Raji (cell line): ENCODE data around the gene MUC5AC.

Experiments used
- POLR2A ChIP-seq: IDR thresholded peaks from 2 replicates; pipeline ENCODE4 v1.6.1; 2011; ENCODE audit warnings: low read depth, low read length, control low read depth; ENCODE audit not compliant: insufficient read depth

MUC5AC gene

DNA sequence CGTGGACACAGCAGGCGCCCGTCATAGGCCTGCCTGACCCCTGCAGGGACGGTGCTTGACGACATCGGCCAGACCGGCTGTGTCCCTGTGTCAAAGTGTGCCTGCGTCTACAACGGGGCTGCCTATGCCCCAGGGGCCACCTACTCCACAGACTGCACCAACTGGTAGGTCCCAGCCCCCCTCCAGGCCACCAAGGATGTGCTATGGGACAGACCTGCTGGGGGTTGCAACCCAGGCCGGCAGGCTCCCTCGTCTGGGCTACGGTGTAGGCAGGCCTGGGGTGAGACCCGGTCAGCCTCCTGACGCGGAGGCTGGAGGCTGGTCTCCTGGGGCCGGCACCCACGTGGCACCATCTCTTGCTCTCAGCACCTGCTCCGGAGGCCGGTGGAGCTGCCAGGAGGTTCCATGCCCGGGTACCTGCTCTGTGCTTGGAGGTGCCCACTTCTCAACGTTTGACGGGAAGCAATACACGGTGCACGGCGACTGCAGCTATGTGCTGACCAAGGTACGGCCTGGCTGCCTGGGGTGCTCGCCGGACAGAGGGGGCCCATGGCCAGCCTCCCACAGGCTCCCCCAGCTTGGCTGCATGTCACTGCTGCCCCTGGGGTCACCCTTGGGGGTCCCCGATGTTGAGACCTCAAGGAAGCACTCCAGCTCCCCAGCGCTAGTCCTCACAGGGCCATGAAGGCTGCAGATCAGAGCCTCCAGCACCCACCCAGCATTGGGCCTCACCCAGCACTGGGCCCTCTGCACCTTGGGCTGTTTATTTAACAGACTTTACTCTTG lies 7.7 kb downstream of the MUC5AC start:
- no peak for TF ChIP-seq POLR2A

- no peak for TF ChIP-seq POLR2A
Measured at GRCh38 chr11:1167256-1167655, 9.5 kb downstream of the MUC5AC start.

DNA sequence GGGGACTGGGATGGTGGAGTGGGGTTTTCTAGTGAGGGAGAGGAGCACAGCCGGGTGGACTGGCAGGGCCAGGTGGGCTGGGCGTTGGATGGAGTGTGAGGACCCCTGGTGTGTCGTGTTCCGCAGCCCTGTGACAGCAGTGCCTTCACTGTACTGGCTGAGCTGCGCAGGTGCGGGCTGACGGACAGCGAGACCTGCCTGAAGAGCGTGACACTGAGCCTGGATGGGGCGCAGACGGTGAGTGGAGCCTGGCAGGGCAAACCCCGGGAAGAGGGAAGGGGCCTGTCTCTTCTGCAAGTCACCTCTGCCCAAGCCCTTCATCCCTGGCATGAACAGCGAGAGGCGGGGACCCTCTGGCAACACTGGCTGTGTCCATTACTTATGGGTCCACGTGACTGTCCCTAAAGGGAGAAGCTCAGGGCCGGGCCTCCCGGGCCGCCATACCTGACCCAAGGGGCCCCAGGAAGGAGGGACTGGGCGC lies 10.0 kb downstream of the MUC5AC start:
- no peak for TF ChIP-seq POLR2A

DNA sequence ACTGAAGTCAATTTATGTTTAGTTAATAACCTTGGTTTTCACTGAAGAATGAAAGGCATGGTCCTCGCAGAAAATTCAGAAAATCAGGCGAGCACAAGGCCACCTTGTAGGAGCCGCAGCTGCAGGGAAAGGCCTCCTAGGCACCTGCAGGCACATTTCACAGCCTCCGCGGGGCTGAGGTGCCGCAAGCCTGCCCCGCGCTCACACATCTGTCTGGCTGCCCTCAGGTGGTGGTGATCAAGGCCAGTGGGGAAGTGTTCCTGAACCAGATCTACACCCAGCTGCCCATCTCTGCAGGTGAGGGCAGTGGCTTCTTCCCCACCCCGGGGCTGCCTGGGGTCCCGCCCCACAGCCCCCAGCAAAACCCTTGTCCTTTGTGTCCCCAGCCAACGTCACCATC lies 10.5 kb downstream of the MUC5AC start:
- no peak for TF ChIP-seq POLR2A

GRCh38 chr11:1168721-1169161 lies 11.0 kb downstream of the MUC5AC start:
- no peak for TF ChIP-seq POLR2A

DNA sequence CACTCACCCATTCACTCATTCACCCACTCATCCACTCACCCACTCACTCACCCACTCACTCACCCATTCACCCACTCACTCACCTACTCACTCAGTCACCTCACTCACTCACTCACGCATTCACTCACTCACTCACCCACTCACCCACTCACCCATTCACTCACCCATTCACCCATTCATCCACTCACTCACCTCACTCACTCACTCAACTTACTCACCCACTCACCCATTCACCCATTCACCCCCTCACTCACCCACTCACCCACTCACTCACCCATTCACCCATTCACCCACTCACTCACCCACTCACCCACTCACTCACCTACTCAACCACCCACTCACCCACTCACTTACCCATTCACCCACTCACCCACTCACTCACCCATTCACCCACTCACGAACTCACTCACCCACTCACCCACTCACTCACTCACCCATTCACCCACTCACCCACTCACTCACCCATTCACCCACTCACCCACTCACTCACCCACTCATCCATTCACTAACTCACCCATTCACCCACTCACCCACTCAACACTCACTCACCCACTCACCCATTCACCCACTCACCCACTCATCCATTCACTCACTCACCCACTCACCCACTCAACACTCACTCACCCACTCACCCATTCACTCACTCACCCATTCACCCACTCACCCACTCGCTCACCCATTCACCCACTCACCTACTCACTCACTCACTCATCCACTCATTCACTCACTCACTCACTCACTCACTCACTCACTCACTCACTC lies 13.7 kb downstream of the MUC5AC start:
- TF ChIP-seq POLR2A, result no peak

GRCh38 chr11:1171985-1172728 lies 14.4 kb downstream of the MUC5AC start:
- TF ChIP-seq POLR2A, result no peak

GRCh38 chr11:1172729-1173117 lies 15.0 kb downstream of the MUC5AC start:
- TF ChIP-seq POLR2A, result no peak

DNA sequence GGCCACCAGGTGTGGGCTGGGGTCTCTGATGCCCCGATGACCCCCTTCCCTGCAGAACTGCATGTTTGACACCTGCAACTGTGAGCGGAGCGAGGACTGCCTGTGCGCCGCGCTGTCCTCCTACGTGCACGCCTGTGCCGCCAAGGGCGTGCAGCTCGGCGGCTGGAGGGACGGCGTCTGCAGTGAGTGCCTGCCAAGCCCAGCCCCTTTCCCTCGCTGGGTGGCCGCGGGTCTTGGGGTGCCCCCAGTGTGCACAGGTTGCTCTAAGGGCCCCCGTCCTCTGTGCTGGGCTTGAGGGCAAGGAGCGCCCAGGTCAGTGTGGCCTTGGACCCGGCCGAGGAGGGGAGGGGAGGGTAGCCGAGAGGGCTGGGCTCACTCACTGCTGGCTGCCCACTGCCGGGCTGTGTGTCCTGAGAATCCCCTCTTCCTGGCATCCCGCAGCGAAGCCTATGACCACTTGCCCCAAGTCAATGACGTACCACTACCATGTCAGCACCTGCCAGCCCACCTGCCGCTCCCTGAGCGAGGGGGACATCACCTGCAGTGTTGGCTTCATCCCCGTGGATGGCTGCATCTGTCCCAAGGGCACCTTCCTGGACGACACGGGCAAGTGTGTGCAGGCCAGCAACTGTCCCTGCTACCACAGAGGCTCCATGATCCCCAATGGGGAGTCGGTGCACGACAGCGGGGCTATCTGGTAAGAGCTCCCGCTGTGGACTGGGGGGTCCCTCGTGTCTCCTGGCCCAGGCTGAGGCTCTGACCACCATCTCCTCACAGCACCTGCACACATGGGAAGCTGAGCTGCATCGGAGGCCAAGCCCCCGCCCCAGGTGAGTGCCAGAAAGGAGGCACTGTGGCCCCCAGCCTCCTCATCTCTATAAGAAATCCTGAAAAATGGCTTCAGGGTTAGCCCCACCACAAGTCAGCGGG lies 17.0 kb downstream of the MUC5AC start:
- TF ChIP-seq POLR2A, result no peak

- TF ChIP-seq POLR2A, result no peak
Measured at GRCh38 chr11:1175461-1176223, 17.9 kb downstream of the MUC5AC start.

DNA sequence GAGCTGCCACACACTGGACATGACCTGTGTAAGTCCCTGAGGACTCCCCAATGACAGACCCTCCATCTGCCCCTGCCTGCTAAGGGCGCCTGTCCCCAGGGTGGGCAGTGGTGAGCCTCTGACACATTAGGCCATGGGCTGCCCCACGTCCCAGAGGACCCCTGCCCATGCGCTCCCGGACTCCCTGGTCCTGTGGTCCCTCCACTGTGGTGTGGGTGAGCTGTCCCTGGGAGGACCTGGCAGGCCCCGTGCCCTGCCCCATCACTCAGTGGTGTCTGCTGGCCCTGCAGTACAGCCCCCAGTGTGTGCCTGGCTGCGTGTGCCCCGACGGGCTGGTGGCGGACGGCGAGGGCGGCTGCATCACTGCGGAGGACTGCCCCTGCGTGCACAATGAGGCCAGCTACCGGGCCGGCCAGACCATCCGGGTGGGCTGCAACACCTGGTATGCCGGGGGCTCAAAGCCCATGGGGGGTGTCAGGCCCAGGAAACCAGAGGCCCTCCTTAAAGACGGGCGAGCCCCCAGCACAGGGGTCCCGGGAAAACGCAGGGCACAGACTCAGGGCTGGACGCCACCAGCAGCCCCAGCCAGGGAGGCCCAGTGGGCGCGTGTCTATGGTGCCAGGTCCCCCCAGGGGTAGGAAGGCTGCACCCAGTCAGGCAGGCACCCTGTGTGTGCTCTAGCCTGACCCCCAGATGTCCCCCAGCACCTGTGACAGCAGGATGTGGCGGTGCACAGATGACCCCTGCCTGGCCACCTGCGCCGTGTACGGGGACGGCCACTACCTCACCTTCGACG lies 18.7 kb downstream of the MUC5AC start:
- TF ChIP-seq POLR2A, result no peak

- no peak for TF ChIP-seq POLR2A
Measured at GRCh38 chr11:1177020-1177770, 19.4 kb downstream of the MUC5AC start.
